Fibroblast of pulmonary artery (primary cell): ENCODE data around the gene PDCD7.

ENCODE experiments used
- DNase-seq: peaks from one replicate; pipeline ENCODE4 v3.0.0-alpha.2; 2010; ENCODE audit warnings: low read depth
- H3K4me3 ChIP-seq: replicated peaks from 2 replicates; pipeline ENCODE4 v1.5.1; 2011; ENCODE audit warnings: low read depth, mild to moderate bottlenecking, control low read depth, low read length, moderate library complexity
- TF ChIP-seq, protein P1 (sequence below): IDR thresholded peaks from 2 replicates; pipeline ENCODE4 v1.5.1; 2011; ENCODE audit warnings: mild to moderate bottlenecking, control low read depth, low read length, inconsistent platforms; ENCODE audit errors: missing control alignments

Gene PDCD7

DNA sequence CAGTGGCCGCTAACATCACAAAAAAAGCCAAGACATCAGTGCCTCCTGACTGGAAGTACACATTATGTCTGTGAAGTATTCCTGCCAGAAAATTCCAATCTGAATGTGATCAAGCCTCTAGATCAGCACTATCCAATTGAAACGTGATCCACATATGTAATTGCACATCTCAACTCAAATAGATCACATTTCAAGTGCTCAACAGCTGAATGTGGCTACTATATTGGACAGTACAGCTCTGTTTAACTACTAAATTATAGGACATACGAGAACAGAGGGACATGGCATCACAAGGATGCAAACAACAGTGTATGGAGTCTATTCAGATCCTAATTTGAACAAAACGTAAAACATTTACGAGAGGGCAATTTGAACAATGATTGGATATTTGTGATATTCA, 18.1 kb downstream of the PDCD7 start:
- no peak for DNase-seq
- TF ChIP-seq, protein P1, sequence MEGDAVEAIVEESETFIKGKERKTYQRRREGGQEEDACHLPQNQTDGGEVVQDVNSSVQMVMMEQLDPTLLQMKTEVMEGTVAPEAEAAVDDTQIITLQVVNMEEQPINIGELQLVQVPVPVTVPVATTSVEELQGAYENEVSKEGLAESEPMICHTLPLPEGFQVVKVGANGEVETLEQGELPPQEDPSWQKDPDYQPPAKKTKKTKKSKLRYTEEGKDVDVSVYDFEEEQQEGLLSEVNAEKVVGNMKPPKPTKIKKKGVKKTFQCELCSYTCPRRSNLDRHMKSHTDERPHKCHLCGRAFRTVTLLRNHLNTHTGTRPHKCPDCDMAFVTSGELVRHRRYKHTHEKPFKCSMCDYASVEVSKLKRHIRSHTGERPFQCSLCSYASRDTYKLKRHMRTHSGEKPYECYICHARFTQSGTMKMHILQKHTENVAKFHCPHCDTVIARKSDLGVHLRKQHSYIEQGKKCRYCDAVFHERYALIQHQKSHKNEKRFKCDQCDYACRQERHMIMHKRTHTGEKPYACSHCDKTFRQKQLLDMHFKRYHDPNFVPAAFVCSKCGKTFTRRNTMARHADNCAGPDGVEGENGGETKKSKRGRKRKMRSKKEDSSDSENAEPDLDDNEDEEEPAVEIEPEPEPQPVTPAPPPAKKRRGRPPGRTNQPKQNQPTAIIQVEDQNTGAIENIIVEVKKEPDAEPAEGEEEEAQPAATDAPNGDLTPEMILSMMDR: no peak
- H3K4me3 ChIP-seq: no peak overlapping the region

DNA sequence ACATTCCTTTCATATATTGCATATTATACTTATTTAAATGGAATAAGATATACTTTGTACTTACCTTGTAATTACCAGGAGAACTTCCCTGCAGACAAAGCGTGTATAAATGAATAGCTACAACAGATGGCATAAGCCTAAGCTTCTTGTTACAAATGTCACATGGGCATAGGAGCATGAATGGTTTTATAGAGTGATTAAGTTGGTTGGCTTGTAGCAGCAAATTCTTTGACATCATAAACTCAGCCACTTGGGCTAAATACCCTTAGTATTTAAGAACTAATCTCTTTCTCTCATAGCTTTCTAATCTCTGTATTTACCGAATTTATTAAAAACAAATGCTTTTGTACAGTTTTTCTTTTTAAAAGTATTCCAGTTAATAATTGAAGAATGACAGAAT, 18.5 kb downstream of the PDCD7 start, which contains the start of gene UBAP1L:
UBAP1L (minus strand) TSS at position 115 of the 400 bp plus-strand sequence. CDS start 8,985 bp downstream, outside the sequence.
- DNase-seq: no peak

DNA sequence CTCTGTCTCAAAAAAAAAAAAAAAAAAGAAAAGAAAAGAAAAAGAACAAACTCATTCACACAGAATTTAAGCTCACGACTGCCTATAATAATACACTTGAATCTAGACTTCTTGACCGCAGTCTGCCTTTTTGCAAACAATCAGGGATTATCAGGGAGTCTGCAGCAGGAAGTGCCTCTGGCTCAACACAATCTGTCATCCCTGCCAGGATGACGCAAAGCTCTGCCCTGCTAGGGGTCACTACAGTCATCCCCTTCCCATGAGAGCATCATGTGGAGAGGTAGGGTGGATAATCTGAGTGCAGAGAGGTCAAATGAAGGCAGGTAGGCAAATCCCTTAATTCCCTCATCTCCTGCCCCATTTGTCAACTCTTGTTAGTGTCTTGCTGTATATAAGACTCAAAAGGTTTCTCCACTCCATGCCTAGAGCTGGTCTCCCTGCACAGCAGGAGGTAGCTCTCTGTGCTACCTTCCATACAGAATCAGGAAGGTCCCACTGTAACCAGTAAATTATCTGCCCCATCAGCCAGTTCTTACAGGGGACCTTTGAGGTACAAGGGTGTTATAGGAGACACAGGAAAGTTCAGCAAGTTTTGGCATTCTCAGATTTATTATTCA, 22.8 kb downstream of the PDCD7 start:
- no peak overlapping the region for H3K4me3 ChIP-seq
- TF ChIP-seq, protein P1: no peak
- DNase-seq: peak; percentile 83

More for the DNA sequence above, 18.5 kb downstream of the PDCD7 start, which contains the start of gene UBAP1L:
- no peak within 1 kb of the TSS for H3K4me3 ChIP-seq
- TF ChIP-seq, protein P1: no peak

DNA sequence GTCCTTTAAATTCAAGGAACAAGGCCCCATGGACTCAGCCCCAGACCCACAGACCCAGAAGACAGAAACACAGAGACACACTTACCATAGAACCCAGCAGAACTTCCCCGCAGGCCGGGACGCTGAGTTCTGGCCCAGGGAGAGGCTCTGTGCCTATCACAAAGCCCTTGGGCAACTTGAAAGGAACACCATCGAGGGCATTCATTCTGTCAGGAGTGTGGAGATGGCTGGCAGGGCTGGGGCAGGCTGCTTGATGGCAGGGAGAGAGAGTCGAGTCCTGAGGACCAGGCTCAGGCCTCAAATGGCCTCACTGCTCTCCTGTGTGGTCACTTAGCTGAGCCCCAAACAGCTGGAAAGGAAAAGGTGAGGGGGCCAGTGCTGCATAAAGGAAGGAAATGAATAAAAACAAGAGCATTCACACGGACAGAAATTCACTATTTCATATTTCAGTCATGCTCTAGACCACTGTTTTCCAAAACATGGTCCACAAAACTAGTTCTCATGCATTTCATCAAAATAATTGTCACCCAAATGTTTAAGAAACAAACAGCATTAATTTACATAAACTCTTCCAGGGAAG, 27.5 kb downstream of the PDCD7 start:
- TF ChIP-seq, protein P1: no peak
- H3K4me3 ChIP-seq: no peak overlapping the region
- DNase-seq: no peak

DNA sequence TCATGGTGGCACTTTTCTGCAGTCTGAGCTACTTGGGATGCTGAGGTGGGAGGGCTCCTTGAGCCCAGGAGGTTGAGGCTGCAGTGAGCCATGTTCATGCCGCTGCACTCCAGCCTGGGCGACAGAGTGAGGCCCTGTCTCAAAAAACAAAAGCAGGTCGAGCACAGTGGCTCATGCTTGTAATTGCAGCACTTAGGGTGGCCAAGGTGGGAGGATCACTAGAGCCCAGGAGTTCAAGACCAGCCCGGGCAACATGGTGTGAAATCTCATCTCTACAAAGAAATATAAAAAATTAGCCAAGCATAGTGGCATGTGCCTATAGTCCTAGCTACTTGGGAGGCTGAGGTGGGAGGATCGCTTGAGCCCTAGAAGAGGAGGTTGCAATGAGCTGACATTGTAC, 28.6 kb downstream of the PDCD7 start:
- no peak for DNase-seq
- H3K4me3 ChIP-seq: no peak overlapping the region
- TF ChIP-seq, protein P1: no peak

DNA sequence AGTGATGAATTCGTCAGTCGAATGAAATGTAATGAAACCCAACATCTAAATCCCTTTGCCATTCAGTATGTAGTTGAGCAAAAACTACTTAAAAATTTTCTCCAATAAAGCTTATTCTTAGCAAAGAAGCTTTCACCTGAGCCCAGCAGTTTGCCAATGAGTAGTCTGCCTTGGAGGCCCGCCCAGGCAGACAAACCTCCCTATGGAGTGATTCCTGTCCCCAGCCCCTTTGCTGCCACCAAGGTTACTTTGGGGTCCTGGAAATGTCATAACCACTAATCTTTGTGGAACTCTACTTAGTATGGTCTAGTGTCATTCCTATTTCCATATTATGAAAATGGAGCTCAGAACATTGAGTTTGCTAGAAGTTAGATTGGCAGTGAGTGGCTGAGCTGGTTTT, 30.7 kb downstream of the PDCD7 start:
- TF ChIP-seq, protein P1: no peak
- H3K4me3 ChIP-seq: no peak overlapping the region
- no peak for DNase-seq
